ENCODE measurements around the gene CUL7. TPM values are rescaled to one million over a fixed set of nuclear protein-coding genes. Genes with fewer than 3 reads are reported as not detected.

Gene CUL7
- 10 to 100 TPM; 10.5 to 11.5 TPM for total RNA-seq

DNA sequence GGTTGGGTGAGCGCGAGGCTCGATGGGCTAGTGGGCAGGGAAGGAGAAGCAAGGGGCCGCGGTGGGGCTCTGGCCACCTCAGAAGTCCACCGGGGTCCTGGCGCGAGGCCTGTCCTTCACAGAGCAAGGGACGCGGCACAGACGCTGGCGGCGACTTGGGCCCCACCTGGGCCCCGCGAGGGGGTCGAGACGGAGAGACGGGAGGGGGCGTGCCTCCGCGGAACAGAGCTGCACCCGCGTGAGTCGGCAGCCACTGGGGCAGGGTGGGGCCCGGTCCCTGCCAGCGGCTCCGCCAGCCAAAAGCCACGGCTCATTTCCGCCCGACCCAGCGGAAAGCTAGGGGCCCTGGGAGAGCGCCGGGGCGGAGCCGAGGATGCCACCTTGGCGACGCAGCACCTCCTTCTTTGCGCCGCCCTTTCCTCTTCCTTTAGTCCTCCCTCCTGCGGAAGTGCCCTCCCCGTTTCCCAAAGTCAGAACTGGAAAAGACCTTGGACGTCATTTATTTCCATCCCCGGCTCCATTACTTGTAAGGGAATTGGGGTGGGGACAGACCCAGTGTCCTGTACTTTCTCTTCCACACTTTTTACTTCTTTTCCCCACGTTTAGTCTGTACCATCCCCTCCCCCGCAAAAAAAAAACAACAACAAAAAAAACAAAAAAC, at the start of gene CUL7:
CUL7 (minus strand) TSS at position 307 of the 661 bp plus-strand sequence. CDS start 1,063 bp downstream, outside the sequence.

DNA sequence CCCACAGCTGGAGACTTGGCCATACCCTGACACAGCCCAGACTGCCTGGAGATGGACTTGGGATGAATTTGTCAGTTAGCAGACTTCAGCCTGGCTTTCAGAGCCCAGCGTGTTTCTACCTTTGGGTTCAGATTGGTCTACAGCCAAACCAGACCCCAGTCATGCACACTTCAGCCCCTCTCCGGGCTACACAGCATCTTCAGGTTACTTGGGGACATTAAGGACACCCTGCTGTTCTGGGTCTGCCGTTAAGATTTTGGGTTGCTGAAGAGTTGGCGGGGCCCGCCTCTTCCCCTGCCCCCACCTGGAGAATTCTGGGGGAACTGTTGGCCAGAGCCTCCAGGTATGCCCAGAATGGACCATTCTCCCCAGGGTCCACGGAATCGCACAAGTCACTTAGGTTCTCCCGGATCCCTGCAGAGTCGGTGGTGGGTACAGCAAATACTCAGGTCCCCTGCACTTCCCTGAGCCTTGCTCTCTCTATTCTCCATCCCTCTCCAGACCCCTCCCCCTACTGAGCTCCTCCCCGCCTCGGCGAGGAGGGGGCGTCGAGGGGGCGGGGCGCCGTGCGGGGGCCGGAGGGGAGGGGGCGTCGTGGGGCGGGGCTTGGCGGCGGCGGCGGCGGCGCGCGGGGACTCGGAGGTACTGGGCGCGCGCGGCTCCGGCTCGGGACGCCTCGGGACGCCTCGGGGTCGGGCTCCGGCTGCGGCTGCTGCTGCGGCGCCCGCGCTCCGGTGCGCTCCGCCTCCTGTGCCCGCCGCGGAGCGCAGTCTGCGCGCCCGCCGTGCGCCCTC, 22.2 kb upstream of the CUL7 start, which contains the start of gene PTK7:
PTK7 (plus strand) TSS at position 645 of the 794 bp plus-strand sequence. CDS start 175 bp downstream, outside the sequence.

DNA sequence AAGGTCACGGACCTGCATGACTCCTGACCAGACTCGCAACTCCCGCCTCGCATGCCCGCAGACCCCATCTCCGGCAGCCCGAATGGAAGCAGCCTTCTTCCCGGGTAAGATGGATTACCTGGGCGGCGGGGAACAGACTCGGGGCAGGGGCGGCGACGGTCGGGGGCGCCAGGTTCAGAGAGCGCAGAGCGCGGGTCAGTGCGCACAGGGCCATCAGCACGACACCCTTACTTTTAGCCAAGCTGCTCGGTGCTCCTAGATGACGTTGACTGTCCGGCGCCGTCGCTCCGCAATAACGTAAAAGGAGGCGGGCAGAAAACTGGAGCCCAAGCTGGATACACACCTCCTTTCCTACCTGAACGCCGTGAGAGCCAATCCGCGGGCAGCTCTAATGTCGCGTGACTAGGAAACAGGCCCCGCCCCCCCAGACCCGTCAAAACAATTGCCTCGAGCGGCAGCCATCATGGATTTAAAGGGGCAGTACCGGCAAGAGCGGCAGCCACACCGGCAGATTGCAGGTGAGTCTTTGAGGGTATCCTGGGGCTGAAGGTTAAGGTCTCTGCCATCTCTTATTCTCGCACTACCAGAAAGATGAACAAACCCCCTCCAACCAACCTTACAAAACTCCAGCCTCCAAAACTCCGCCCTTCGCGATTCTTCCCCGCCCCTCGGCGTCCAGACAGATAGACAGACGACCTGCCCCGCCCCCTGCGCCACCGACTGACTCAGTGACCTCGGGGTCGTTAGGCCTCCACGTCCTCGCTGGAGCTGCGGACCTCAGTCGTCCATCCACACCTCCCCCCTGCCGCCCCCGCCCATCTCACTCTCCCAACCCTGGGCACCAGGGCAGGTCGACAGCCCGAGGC, 5.8 kb upstream of the CUL7 start, which contains the start of the genes KLC4 and MRPL2:
KLC4 (plus strand) TSS at position 464 of the 866 bp plus-strand sequence. CDS start 1,705 bp downstream, outside the sequence.
MRPL2 (minus strand) TSS at position 267 of the 866 bp plus-strand sequence; CDS start at position 214, 53 bp downstream.

DNA sequence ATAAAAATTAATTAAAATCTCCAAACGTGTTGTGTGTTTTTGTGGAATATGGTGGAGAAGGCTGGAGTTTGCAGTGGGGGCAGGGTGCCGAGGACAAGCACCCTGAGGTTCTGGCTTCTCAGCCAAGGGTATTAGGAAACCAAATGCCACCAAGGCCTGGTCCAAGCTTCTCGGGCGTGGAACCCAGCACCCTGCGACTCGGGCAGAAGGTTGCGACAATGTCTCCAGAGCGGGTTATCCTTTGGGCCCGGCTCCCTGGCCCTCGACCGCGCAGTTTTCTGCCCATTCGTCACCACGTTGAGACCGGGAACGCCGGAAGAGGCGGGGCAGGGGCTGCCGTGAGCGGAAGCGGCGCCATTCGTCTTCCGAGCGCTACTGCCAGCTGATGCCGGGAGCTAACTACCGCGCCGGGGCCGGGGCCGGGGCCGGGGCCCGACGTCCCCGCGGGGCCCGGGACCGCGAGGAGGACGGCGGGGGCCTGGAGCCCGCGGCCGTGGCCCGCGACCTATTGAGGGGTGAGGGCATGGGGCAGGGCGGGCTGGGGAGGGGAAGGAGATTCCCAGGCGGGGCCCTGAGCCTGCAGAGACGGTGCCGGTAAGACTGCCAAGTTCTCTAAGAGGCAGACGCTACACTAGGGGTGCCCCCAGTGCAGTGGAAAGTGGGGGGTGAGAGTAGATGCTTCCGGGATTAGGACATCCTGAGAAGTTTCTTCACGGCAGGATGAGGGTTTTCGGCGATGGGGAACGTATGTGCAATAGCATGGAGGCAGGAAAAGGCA, 32.2 kb downstream of the CUL7 start, which contains the start of gene RRP36:
RRP36 (plus strand) TSS at position 354 of the 778 bp plus-strand sequence; CDS start at position 386, 32 bp downstream.

DNA sequence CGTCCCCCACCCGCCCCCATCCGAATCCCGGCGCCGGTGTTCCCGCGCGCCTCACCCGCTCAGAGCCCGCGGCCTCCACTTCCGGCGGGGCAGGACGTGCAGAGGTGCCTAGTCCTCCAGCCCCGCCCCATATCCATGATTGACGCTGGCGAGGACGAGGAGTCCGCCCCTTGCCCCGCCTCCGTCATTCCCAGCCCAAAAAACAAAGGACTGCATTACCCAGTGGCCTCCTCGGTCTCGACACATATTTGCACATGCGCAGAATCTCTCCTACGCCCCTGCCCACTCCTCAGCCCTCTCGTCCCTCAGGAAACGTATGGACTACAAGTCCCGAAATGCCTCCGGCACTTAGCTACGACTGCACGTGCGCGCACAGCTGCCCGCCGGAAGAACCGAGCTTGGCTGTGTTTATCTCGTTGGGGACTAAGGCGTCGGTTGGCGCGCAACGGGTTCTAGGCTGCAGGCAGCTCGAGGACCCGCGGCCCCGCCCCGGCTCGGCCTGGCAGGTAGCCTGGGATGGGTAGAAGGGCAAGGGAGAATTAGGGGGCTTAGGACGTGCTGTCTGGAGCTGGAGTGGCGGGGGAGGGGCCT, 39.7 kb downstream of the CUL7 start, which contains the start of the genes KLHDC3 and MEA1:
KLHDC3 (plus strand) TSS at position 407 of the 591 bp plus-strand sequence. CDS start 2,944 bp downstream, outside the sequence.
MEA1 (minus strand) TSS at position 104 of the 591 bp plus-strand sequence. CDS start 133 bp downstream, outside the sequence.

Other genes starting within 250 kb of the CUL7 start
- 10 to 100 TPM; 69.5 to 70.8 TPM for gene RPL7L1, start 174.2 kb downstream of the CUL7 start, total RNA-seq
- not detected for gene PTCRA, start 137.8 kb downstream of the CUL7 start, total RNA-seq
- gene CNPY3, start 124.4 kb downstream of the CUL7 start, total RNA-seq = 10 to 100 TPM; 70.2 to 72.1 TPM
- gene GNMT, start 93.1 kb downstream of the CUL7 start, total RNA-seq = under 1 TPM; 0.45 to 0.94 TPM
- gene PEX6, start 74.7 kb downstream of the CUL7 start, total RNA-seq = 10 to 100 TPM; 27.1 to 28.3 TPM
- 10 to 100 TPM; 44.2 to 47.4 TPM for gene PPP2R5D, start 69.3 kb downstream of the CUL7 start, total RNA-seq
- 10 to 100 TPM; 52.3 to 58.6 TPM for gene MEA1, start 39.9 kb downstream of the CUL7 start, total RNA-seq
- 10 to 100 TPM; 64.1 to 65.1 TPM for gene KLHDC3, start 39.6 kb downstream of the CUL7 start, total RNA-seq
- 10 to 100 TPM; 58.6 to 59.8 TPM for gene RRP36, start 32.2 kb downstream of the CUL7 start, total RNA-seq
- 10 to 100 TPM; 45.9 to 47.3 TPM for gene MRPL2, start 5.6 kb upstream of the CUL7 start, total RNA-seq
- 10 to 100 TPM; 18.0 to 24.6 TPM for gene KLC4, start 5.8 kb upstream of the CUL7 start, total RNA-seq
- 1 to 10 TPM in 1 of 2 experiments, under 1 TPM in 1; 0.94 to 1.2 TPM for gene PTK7, start 22.5 kb upstream of the CUL7 start, total RNA-seq
- gene SRF, start 117.4 kb upstream of the CUL7 start, total RNA-seq = 10 to 100 TPM; 36.4 to 38.7 TPM
- 10 to 100 TPM; 59.8 to 59.9 TPM for gene CUL9, start 128.3 kb upstream of the CUL7 start, total RNA-seq
- gene DNPH1, start 175.6 kb upstream of the CUL7 start, total RNA-seq = 10 to 100 TPM; 43.1 to 43.6 TPM
- gene TTBK1, start 189.6 kb upstream of the CUL7 start, total RNA-seq = under 1 TPM in 1 of 2 experiments, not detected in 1; 0.03 TPM
- gene SLC22A7, start 244.4 kb upstream of the CUL7 start, total RNA-seq = not detected

Measured in activated naive CD4-positive, alpha-beta T cell treated with anti-CD3 and anti-CD28 coated beads, Interleukin-2, amount 10 ng/mL, durations not matched to agents 5 hours and 36 hours (primary cell).